ENCODE results near the gene GRK4.

DNA sequence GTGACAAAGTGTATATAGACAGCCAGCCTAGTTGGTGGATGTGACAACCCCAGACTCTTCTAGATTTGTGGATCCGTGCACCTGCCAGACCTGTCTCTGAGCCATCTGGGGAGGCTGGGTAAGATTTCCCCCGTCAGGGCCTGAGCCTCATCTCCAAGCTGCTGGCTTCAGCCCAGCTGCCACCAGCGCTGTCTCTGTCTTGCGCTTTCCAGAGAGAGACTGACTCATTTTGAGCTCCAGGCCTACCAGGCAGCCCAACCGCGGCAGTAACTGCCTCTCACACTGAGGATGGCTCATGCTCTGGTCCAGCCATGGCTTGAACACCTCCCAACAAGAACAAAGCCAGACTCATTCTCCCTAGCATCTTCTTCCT is 26.6 kb upstream of the GRK4 start:
- TF ChIP-seq, protein P1, sequence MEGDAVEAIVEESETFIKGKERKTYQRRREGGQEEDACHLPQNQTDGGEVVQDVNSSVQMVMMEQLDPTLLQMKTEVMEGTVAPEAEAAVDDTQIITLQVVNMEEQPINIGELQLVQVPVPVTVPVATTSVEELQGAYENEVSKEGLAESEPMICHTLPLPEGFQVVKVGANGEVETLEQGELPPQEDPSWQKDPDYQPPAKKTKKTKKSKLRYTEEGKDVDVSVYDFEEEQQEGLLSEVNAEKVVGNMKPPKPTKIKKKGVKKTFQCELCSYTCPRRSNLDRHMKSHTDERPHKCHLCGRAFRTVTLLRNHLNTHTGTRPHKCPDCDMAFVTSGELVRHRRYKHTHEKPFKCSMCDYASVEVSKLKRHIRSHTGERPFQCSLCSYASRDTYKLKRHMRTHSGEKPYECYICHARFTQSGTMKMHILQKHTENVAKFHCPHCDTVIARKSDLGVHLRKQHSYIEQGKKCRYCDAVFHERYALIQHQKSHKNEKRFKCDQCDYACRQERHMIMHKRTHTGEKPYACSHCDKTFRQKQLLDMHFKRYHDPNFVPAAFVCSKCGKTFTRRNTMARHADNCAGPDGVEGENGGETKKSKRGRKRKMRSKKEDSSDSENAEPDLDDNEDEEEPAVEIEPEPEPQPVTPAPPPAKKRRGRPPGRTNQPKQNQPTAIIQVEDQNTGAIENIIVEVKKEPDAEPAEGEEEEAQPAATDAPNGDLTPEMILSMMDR (IDR thresholded peaks at IDR 0.05 in 2 of 3, conservative IDR thresholded peaks at IDR 0.05 in 1 of 3; ENCODE audit: borderline replicate concordance in 1 of 3, insufficient read depth in 1 of 3, low read depth in 2 of 3, low read length in 2 of 3) = no peak
- TF ChIP-seq EZH2 (IDR thresholded peaks at IDR 0.05) (no peak), POLR2A (IDR thresholded peaks at IDR 0.05; ENCODE audit: borderline replicate concordance, extremely low read depth, insufficient read depth, insufficient read length) (no peak), TCF7L2 (IDR thresholded peaks at IDR 0.05; ENCODE audit: borderline replicate concordance, extremely low read depth, insufficient read depth, insufficient read length) (no peak), CEBPB (IDR thresholded peaks at IDR 0.05; ENCODE audit: low read depth) (no peak)
- TF ChIP-seq, protein P2, sequence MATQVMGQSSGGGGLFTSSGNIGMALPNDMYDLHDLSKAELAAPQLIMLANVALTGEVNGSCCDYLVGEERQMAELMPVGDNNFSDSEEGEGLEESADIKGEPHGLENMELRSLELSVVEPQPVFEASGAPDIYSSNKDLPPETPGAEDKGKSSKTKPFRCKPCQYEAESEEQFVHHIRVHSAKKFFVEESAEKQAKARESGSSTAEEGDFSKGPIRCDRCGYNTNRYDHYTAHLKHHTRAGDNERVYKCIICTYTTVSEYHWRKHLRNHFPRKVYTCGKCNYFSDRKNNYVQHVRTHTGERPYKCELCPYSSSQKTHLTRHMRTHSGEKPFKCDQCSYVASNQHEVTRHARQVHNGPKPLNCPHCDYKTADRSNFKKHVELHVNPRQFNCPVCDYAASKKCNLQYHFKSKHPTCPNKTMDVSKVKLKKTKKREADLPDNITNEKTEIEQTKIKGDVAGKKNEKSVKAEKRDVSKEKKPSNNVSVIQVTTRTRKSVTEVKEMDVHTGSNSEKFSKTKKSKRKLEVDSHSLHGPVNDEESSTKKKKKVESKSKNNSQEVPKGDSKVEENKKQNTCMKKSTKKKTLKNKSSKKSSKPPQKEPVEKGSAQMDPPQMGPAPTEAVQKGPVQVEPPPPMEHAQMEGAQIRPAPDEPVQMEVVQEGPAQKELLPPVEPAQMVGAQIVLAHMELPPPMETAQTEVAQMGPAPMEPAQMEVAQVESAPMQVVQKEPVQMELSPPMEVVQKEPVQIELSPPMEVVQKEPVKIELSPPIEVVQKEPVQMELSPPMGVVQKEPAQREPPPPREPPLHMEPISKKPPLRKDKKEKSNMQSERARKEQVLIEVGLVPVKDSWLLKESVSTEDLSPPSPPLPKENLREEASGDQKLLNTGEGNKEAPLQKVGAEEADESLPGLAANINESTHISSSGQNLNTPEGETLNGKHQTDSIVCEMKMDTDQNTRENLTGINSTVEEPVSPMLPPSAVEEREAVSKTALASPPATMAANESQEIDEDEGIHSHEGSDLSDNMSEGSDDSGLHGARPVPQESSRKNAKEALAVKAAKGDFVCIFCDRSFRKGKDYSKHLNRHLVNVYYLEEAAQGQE (IDR thresholded peaks at IDR 0.05; ENCODE audit: low read depth) = no peak
- TF ChIP-seq, protein P3, sequence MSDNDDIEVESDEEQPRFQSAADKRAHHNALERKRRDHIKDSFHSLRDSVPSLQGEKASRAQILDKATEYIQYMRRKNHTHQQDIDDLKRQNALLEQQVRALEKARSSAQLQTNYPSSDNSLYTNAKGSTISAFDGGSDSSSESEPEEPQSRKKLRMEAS (IDR thresholded peaks at IDR 0.05) = no peak
